ENCODE measurements around the gene GGTLC3.
"Not testable (repeated sequence)": the region's sequence is repeated elsewhere in the genome, so short reads cannot be mapped to it uniquely, and the experiment has no call there.

Gene GGTLC3

GRCh38 chr22:18518061-18518460, at the start of gene GGTLC3:
Gene GGTLC3 (minus strand): TSS chr22:18518161. CDS start chr22:18517897, 264 bp downstream.
- DNase-seq: not testable (repeated sequence)

- DNase-seq: not testable (repeated sequence)
Measured at GRCh38 chr22:18560099-18560974, 42.4 kb upstream of the GGTLC3 start.

- DNase-seq: not testable (repeated sequence)
Measured at GRCh38 chr22:18558939-18559338, 41.0 kb upstream of the GGTLC3 start.

GRCh38 chr22:18558516-18558915, 40.6 kb upstream of the GGTLC3 start:
- not testable (repeated sequence) for DNase-seq

GRCh38 chr22:18554280-18555256, 36.6 kb upstream of the GGTLC3 start:
- not testable (repeated sequence) for DNase-seq

GRCh38 chr22:18552839-18553597, 35.1 kb upstream of the GGTLC3 start:
- DNase-seq: not testable (repeated sequence)

- not testable (repeated sequence) for DNase-seq
Measured at GRCh38 chr22:18551046-18551445, 33.1 kb upstream of the GGTLC3 start.

- not testable (repeated sequence) for DNase-seq
Measured at GRCh38 chr22:18549458-18550179, 31.7 kb upstream of the GGTLC3 start.

- DNase-seq: not testable (repeated sequence)
Measured at GRCh38 chr22:18544615-18545014, 26.7 kb upstream of the GGTLC3 start.

GRCh38 chr22:18543400-18543799, 25.4 kb upstream of the GGTLC3 start:
- not testable (repeated sequence) for DNase-seq

GRCh38 chr22:18539994-18540393, 22.0 kb upstream of the GGTLC3 start:
- not testable (repeated sequence) for DNase-seq

- DNase-seq: not testable (repeated sequence)
Measured at GRCh38 chr22:18534315-18534714, 16.4 kb upstream of the GGTLC3 start.

- DNase-seq: not testable (repeated sequence)
Measured at GRCh38 chr22:18533633-18534032, 15.7 kb upstream of the GGTLC3 start.

GRCh38 chr22:18529416-18530145, 11.6 kb upstream of the GGTLC3 start:
- not testable (repeated sequence) for DNase-seq

- DNase-seq: not testable (repeated sequence)
Measured at GRCh38 chr22:18528597-18529415, 10.8 kb upstream of the GGTLC3 start.

- DNase-seq: not testable (repeated sequence)
Measured at GRCh38 chr22:18527752-18528596, 10.0 kb upstream of the GGTLC3 start, which contains the start of gene TMEM191B. Gene TMEM191B (plus strand): TSS chr22:18527802. CDS start chr22:18527981, 179 bp downstream.

- DNase-seq: not testable (repeated sequence)
Measured at GRCh38 chr22:18523328-18523727, 5.4 kb upstream of the GGTLC3 start.

GRCh38 chr22:18522762-18523161, 4.8 kb upstream of the GGTLC3 start:
- DNase-seq: not testable (repeated sequence)

- not testable (repeated sequence) for DNase-seq
Measured at GRCh38 chr22:18513454-18513853, 4.5 kb downstream of the GGTLC3 start.

Measured in stimulated activated naive CD4-positive, alpha-beta T cell treated with Interleukin-2 at 50 U/mL for 16 hours (primary cell).